ENCODE measurements around the gene RBP5. TPM values are rescaled to one million over a fixed set of nuclear protein-coding genes. Genes with fewer than 3 reads are reported as not detected.
A peak's percentile ranks its signal among the peaks of the same experiment; 100 is the strongest.

The RBP5 gene
- total RNA-seq, 2 donors from 2014 or later = 19.3 to 31.2 TPM

DNA sequence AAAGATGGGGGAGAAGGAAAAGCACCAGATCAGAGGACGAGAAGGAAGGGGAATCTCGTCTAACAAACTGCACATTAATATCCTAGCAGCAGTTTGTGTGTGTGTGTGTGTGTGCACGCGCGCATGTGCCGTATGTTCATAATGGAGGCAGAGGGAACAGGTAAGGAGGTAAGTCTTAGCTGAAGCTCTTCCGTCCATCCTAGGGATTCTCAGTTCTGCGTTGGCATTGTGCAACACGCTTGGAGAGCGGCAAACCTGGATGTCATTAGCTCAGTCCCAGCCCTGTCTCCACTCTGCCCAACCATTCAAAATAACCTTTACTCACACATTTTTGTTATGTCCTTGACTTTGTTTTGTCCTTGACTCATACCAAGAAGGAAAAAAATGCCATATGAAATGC lies 34.8 kb downstream of the RBP5 start:
- Histone ChIP-seq H3K9ac (ENCODE audit: extremely low read depth, low read length, poor library complexity, severe bottlenecking) (no peak overlapping the region), H3K27me3 (ENCODE audit: control insufficient read depth, insufficient read depth, low read length, poor library complexity, severe bottlenecking) (no peaks in the 10 kb centered on the region), H3K4me3 (ENCODE audit: low read length) (no peak overlapping the region), H3K9me3 (ENCODE audit: control insufficient read depth, low read length) (no peaks in the 10 kb centered on the region), H3K4me1 (ENCODE audit: control insufficient read depth, insufficient read depth, low read length) (no peaks in the 10 kb centered on the region), H3K27ac (ENCODE audit: low read depth, low read length) (no peak overlapping the region), H3K36me3 (ENCODE audit: control insufficient read depth, insufficient read depth, low read length) (no peaks in the 10 kb centered on the region)
- DNase-seq = no peak
- H3K36me3 Mint-ChIP-seq (ENCODE audit: low read depth) = peaks cover 16% of the 10 kb centered on the region
- TF ChIP-seq, protein P1, sequence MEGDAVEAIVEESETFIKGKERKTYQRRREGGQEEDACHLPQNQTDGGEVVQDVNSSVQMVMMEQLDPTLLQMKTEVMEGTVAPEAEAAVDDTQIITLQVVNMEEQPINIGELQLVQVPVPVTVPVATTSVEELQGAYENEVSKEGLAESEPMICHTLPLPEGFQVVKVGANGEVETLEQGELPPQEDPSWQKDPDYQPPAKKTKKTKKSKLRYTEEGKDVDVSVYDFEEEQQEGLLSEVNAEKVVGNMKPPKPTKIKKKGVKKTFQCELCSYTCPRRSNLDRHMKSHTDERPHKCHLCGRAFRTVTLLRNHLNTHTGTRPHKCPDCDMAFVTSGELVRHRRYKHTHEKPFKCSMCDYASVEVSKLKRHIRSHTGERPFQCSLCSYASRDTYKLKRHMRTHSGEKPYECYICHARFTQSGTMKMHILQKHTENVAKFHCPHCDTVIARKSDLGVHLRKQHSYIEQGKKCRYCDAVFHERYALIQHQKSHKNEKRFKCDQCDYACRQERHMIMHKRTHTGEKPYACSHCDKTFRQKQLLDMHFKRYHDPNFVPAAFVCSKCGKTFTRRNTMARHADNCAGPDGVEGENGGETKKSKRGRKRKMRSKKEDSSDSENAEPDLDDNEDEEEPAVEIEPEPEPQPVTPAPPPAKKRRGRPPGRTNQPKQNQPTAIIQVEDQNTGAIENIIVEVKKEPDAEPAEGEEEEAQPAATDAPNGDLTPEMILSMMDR (conservative IDR thresholded peaks at IDR 0.05) = no peak
- peaks cover 20% of the 10 kb centered on the region for H3K4me1 Mint-ChIP-seq
- H3K27ac Mint-ChIP-seq = no peak overlapping the region
- peaks cover 14% of the 10 kb centered on the region for H3K27me3 Mint-ChIP-seq (ENCODE audit: insufficient read depth)
- no peaks in the 10 kb centered on the region for H3K9me3 Mint-ChIP-seq
- no peak overlapping the region for H3K4me3 Mint-ChIP-seq
- 82 to 91% methylated on average over 5 to 10 of the region's 10 CpGs for WGBS, 2 experiments (ENCODE audit: insufficient coverage in 1 of 2, insufficient read length in 1 of 2)

- Mint-ChIP-seq H3K4me1 (peaks cover 20% of the 10 kb centered on the region), H3K9me3 (no peaks in the 10 kb centered on the region), H3K4me3 (no peak overlapping the region), H3K27me3 (ENCODE audit: insufficient read depth) (peaks cover 16% of the 10 kb centered on the region), H3K27ac (no peak overlapping the region), H3K36me3 (ENCODE audit: low read depth) (peaks cover 13% of the 10 kb centered on the region)
- peak; percentile 36 for DNase-seq
- Histone ChIP-seq H3K9me3 (ENCODE audit: control insufficient read depth, low read length) (no peaks in the 10 kb centered on the region), H3K4me1 (ENCODE audit: control insufficient read depth, insufficient read depth, low read length) (no peaks in the 10 kb centered on the region), H3K36me3 (ENCODE audit: control insufficient read depth, insufficient read depth, low read length) (no peaks in the 10 kb centered on the region), H3K4me3 (ENCODE audit: low read length) (no peak overlapping the region), H3K27ac (ENCODE audit: low read depth, low read length) (no peak overlapping the region), H3K9ac (ENCODE audit: extremely low read depth, low read length, poor library complexity, severe bottlenecking) (no peak overlapping the region), H3K27me3 (ENCODE audit: control insufficient read depth, insufficient read depth, low read length, poor library complexity, severe bottlenecking) (no peaks in the 10 kb centered on the region)
- WGBS, 2 experiments (ENCODE audit: insufficient coverage in 1 of 2, insufficient read length in 1 of 2) = 84 to 87% methylated on average over 5 of the region's 5 CpGs
- TF ChIP-seq, protein P1 (conservative IDR thresholded peaks at IDR 0.05) = no peak
These were observed 35.2 kb downstream of the RBP5 start for GRCh38 chr12:7093486-7093885.

- no peak for DNase-seq
- Mint-ChIP-seq H3K27ac (no peak overlapping the region), H3K36me3 (ENCODE audit: low read depth) (peaks cover 9% of the 10 kb centered on the region), H3K27me3 (ENCODE audit: insufficient read depth) (peaks cover 19% of the 10 kb centered on the region), H3K9me3 (no peaks in the 10 kb centered on the region), H3K4me3 (no peak overlapping the region), H3K4me1 (peaks cover 20% of the 10 kb centered on the region)
- H3K9ac ChIP-seq (ENCODE audit: extremely low read depth, low read length, poor library complexity, severe bottlenecking) = no peak overlapping the region
- 85 to 91% methylated on average over 7 of the region's 8 CpGs for WGBS, 2 experiments (ENCODE audit: insufficient coverage in 1 of 2, insufficient read length in 1 of 2)
- no peak overlapping the region for H3K4me3 ChIP-seq (ENCODE audit: low read length)
- H3K27ac ChIP-seq (ENCODE audit: low read depth, low read length) = no peak overlapping the region
- H3K27me3 ChIP-seq (ENCODE audit: control insufficient read depth, insufficient read depth, low read length, poor library complexity, severe bottlenecking) = no peaks in the 10 kb centered on the region
- TF ChIP-seq, protein P1 (conservative IDR thresholded peaks at IDR 0.05) = no peak
- no peaks in the 10 kb centered on the region for H3K9me3 ChIP-seq (ENCODE audit: control insufficient read depth, low read length)
- H3K36me3 ChIP-seq (ENCODE audit: control insufficient read depth, insufficient read depth, low read length) = no peaks in the 10 kb centered on the region
- no peaks in the 10 kb centered on the region for H3K4me1 ChIP-seq (ENCODE audit: control insufficient read depth, insufficient read depth, low read length)
These were observed 35.7 kb downstream of the RBP5 start for GRCh38 chr12:7092986-7093460.
